A673 (cell line): ENCODE measurements around the gene DPYD.

Experiments
- CTCF ChIP-seq: fragments of 300-800, 200-600 bp; sonication (generic); conservative IDR thresholded peaks from 2 replicates; pipeline ENCODE4 v1.5.1; 2017; ENCODE audit warnings: low read depth, mild to moderate bottlenecking, antibody characterized with exemption, low read length, moderate library complexity, mixed read lengths
- EZH2 ChIP-seq: fragments of 200-600 bp; sonication (generic); IDR thresholded peaks from 2 replicates; pipeline ENCODE4 v1.6.1; 2017; ENCODE audit warnings: borderline replicate concordance, low read depth, mild to moderate bottlenecking, mixed read lengths, antibody characterized with exemption, low read length; ENCODE audit not compliant: poor library complexity, severe bottlenecking

- TF ChIP-seq EZH2: no peak
- no peak for TF ChIP-seq CTCF
Observed at GRCh38 chr1:97412166-97412565, 508.7 kb downstream of the DPYD start.
